Measurements from ENCODE around the gene ZNF778. TPM values are rescaled to one million over a fixed set of nuclear protein-coding genes. Genes with fewer than 3 reads are reported as not detected.

The ZNF778 gene
- total and polyA plus RNA-seq, 2 of the 13 experiments (the other 11 are each of a cell fraction or from before 2014, with no cell fraction given): 3.8 to 7.2 TPM

DNA sequence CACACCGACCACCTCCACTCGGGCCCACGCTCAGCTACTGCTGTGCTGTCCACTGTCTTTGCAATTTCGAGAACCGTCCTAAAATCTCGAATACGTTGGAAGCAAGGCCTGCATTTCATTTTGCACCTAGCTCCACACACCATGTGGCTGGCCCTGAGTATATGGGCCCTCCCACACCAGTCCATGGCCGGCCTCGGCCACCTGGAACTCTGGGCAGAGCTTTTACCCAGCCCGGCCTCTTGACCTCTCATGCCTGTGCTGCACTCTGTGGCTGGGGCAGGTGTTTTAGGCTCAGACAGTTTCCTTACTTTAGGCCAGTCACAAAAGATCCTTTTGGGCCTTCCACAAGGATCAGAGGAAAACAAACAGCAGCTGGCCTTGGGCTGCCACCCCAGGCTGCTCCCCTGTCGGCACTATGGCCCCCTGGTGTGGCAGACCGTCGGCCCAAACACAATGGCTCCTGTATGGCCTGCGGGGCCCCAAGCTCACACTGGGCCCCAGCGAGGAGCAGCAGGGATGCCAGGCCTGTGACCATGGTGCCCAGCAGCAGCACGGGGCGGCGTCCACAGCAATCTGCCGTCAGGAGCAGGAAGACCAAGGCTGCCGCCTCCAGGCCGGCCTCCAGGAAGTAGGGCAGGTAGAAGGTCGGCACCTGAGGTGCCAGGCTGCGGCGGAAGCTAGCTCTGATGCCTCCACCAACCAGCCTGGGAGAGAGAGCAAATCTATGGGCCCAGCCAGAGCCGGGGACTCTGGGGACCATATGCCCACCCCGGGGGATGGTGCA is 19.7 kb upstream of the ZNF778 start (continued):
- TF ChIP-seq, protein P1, sequence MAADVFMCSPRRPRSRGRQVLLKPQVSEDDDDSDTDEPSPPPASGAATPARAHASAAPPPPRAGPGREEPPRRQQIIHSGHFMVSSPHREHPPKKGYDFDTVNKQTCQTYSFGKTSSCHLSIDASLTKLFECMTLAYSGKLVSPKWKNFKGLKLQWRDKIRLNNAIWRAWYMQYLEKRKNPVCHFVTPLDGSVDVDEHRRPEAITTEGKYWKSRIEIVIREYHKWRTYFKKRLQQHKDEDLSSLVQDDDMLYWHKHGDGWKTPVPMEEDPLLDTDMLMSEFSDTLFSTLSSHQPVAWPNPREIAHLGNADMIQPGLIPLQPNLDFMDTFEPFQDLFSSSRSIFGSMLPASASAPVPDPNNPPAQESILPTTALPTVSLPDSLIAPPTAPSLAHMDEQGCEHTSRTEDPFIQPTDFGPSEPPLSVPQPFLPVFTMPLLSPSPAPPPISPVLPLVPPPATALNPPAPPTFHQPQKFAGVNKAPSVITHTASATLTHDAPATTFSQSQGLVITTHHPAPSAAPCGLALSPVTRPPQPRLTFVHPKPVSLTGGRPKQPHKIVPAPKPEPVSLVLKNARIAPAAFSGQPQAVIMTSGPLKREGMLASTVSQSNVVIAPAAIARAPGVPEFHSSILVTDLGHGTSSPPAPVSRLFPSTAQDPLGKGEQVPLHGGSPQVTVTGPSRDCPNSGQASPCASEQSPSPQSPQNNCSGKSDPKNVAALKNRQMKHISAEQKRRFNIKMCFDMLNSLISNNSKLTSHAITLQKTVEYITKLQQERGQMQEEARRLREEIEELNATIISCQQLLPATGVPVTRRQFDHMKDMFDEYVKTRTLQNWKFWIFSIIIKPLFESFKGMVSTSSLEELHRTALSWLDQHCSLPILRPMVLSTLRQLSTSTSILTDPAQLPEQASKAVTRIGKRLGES (CRISPR knock-in tag; IDR thresholded peaks at IDR 0.05; ENCODE audit: borderline replicate concordance): 0 out of 2 replicates have a peak, but pooled peaks have one; percentile 71
- TF ChIP-seq TSC22D2 (CRISPR knock-in tag; IDR thresholded peaks at IDR 0.05; ENCODE audit: borderline replicate concordance) (no peak), FUBP1 (CRISPR knock-in tag; IDR thresholded peaks at IDR 0.05; ENCODE audit: borderline replicate concordance) (no peak), CREB1 (IDR thresholded peaks at IDR 0.05) (no peak), CREB1 (CRISPR knock-in tag; IDR thresholded peaks at IDR 0.05) (no peak), ZNF44 (CRISPR knock-in tag; IDR thresholded peaks at IDR 0.05) (no peak), ARID2 (CRISPR knock-in tag; IDR thresholded peaks at IDR 0.05; ENCODE audit: borderline replicate concordance) (no peak), ZFY (CRISPR knock-in tag; IDR thresholded peaks at IDR 0.05) (peak; percentile 89), ZNF670 (CRISPR knock-in tag; IDR thresholded peaks at IDR 0.05; ENCODE audit: borderline replicate concordance) (no peak), ZNF577 (CRISPR knock-in tag; IDR thresholded peaks at IDR 0.05; ENCODE audit: borderline replicate concordance, low read depth) (no peak), MAX (IDR thresholded peaks at IDR 0.05) (peak; percentile 93), ZNF552 (CRISPR knock-in tag; IDR thresholded peaks at IDR 0.05; ENCODE audit: borderline replicate concordance) (no peak), CHCHD3 (CRISPR knock-in tag; IDR thresholded peaks at IDR 0.05) (no peak), ZNF33B (CRISPR knock-in tag; IDR thresholded peaks at IDR 0.05) (no peak), ZBTB21 (CRISPR knock-in tag; IDR thresholded peaks at IDR 0.05) (peak; percentile 54; the same call in 1 of the 2 replicates), RARG (CRISPR knock-in tag; IDR thresholded peaks at IDR 0.05; ENCODE audit: low read depth) (no peak), ZNF781 (CRISPR knock-in tag; IDR thresholded peaks at IDR 0.05; ENCODE audit: borderline replicate concordance, not compliant biosample characterization) (no peak), RAD51 (IDR thresholded peaks at IDR 0.05; ENCODE audit: borderline replicate concordance) (no peak), ZNF713 (CRISPR knock-in tag; IDR thresholded peaks at IDR 0.05) (no peak)
- TF ChIP-seq, protein P2, sequence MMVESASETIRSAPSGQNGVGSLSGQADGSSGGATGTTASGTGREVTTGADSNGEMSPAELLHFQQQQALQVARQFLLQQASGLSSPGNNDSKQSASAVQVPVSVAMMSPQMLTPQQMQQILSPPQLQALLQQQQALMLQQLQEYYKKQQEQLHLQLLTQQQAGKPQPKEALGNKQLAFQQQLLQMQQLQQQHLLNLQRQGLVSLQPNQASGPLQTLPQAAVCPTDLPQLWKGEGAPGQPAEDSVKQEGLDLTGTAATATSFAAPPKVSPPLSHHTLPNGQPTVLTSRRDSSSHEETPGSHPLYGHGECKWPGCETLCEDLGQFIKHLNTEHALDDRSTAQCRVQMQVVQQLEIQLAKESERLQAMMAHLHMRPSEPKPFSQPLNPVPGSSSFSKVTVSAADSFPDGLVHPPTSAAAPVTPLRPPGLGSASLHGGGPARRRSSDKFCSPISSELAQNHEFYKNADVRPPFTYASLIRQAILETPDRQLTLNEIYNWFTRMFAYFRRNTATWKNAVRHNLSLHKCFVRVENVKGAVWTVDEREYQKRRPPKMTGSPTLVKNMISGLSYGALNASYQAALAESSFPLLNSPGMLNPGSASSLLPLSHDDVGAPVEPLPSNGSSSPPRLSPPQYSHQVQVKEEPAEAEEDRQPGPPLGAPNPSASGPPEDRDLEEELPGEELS (CRISPR knock-in tag; IDR thresholded peaks at IDR 0.05): peak; percentile 86
- TF ChIP-seq, protein P3, sequence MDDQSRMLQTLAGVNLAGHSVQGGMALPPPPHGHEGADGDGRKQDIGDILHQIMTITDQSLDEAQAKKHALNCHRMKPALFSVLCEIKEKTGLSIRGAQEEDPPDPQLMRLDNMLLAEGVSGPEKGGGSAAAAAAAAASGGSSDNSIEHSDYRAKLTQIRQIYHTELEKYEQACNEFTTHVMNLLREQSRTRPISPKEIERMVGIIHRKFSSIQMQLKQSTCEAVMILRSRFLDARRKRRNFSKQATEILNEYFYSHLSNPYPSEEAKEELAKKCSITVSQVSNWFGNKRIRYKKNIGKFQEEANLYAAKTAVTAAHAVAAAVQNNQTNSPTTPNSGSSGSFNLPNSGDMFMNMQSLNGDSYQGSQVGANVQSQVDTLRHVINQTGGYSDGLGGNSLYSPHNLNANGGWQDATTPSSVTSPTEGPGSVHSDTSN (CRISPR knock-in tag; IDR thresholded peaks at IDR 0.05; ENCODE audit: borderline replicate concordance): no peak

Data from HepG2 (cell line).